ENCODE measurements around the gene SYNE2. TPM values are rescaled to one million over a fixed set of nuclear protein-coding genes. Genes with fewer than 3 reads are reported as not detected.

Gene SYNE2
- total RNA-seq, 2 experiments from 2014 or later, result 69.3 to 143 TPM

- Mint-ChIP-seq H3K36me3 (peaks cover 13% of the 10 kb centered on the region), H3K4me1 (no peaks in the 10 kb centered on the region), H3K4me3 (no peak overlapping the region), H3K27ac (no peak overlapping the region), H3K27me3 (no peaks in the 10 kb centered on the region), H3K9me3 (ENCODE audit: low read depth) (no peaks in the 10 kb centered on the region)
- ATAC-seq (no peak), DNase-seq (no peak)
- CTCF ChIA-PET, result no interaction called here
These were observed 110.6 kb downstream of the SYNE2 start for GRCh38 chr14:63963439-63963838.

DNA sequence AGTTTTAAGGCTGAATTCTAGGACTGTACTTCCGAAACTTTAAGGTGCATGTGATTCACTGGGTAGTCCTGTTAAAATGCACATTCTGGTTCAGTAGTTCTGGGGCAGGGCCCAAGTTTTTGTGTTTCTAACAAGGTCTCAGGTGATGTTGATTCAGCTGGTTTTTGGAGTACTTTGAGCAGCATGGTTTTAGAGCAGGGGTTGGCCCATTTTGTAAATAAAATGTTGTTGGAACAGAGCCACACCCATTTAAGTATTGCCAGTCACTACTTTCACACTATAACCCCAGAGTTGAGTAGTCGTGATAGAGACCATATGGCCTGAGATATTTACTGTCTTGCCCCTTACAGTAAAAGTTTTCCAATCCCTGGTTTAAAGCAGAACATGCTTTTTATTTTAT lies 111.3 kb downstream of the SYNE2 start:
- Mint-ChIP-seq H3K4me1 (no peaks in the 10 kb centered on the region), H3K36me3 (peaks cover 17% of the 10 kb centered on the region), H3K27ac (no peak overlapping the region), H3K4me3 (no peak overlapping the region), H3K27me3 (no peaks in the 10 kb centered on the region), H3K9me3 (ENCODE audit: low read depth) (no peaks in the 10 kb centered on the region)
- CTCF ChIA-PET, result no interaction called here
- ATAC-seq (no peak), DNase-seq (no peak)

DNA sequence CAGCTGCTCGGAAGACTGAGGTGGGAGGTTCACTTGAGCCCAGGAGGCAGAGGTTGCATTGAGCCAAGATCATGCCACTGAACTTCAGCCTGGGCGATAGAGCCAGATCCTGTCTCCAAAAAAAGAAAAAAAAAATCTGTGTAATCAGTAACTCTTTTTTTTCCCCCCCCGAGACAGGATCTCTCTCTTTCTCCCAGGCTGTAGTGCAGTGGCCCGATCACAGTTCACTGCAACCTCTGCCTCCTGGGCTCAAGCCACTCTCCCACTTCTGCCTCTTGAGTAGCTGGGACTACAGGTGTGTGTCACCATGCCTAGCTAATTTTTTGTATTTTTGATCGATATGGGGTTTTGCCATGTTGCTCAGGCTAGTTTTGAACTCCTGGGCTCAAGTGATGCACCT lies 113.6 kb downstream of the SYNE2 start:
- DNase-seq (no peak), ATAC-seq (no peak)
- Mint-ChIP-seq H3K27ac (no peak overlapping the region), H3K4me1 (no peaks in the 10 kb centered on the region), H3K4me3 (no peak overlapping the region), H3K36me3 (peaks cover 23% of the 10 kb centered on the region), H3K27me3 (no peaks in the 10 kb centered on the region), H3K9me3 (ENCODE audit: low read depth) (no peaks in the 10 kb centered on the region)
- CTCF ChIA-PET, result no interaction called here

- Mint-ChIP-seq H3K4me3 (no peak overlapping the region), H3K27ac (no peak overlapping the region), H3K36me3 (peaks cover 28% of the 10 kb centered on the region), H3K27me3 (no peaks in the 10 kb centered on the region), H3K4me1 (no peaks in the 10 kb centered on the region), H3K9me3 (ENCODE audit: low read depth) (no peaks in the 10 kb centered on the region)
- CTCF ChIA-PET, result interaction anchor here (1.1 kb wide), 1 partner anchor 119 kb away, joined by 4 read pairs; no protein-coding TSS in a partner anchor
- DNase-seq (no peak), ATAC-seq (no peak)
These were observed 119.6 kb downstream of the SYNE2 start for GRCh38 chr14:63972323-63972932.

GRCh38 chr14:63974176-63974575 lies 121.4 kb downstream of the SYNE2 start:
- DNase-seq (no peak), ATAC-seq (no peak)
- Mint-ChIP-seq H3K27me3 (no peaks in the 10 kb centered on the region), H3K27ac (no peak overlapping the region), H3K36me3 (peaks cover 32% of the 10 kb centered on the region), H3K9me3 (ENCODE audit: low read depth) (no peaks in the 10 kb centered on the region), H3K4me3 (no peak overlapping the region), H3K4me1 (no peaks in the 10 kb centered on the region)
- CTCF ChIA-PET, result no interaction called here

- H3K27me3 Mint-ChIP-seq, result no peaks in the 10 kb centered on the region
These were observed 128.8 kb downstream of the SYNE2 start for GRCh38 chr14:63981569-63981968.

DNA sequence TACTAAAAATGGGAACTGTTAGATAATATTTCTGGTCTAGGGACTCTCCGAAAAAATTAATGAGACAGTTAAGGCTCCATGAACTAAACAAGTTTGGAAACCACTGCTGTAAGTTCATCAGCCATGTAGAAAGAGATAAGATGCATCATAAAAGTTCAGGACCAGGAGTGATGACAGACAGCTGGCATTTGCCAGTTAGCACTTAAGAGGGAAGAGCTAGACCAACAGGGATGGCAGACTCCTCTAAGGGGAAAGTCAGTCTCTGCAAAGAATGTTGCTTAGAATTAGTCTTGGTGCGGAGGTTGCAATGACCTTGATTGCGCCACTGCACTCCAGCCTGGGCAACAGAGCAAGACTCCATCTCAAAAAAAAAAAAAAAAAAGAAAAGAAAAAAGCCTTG lies 129.4 kb downstream of the SYNE2 start:
- Mint-ChIP-seq H3K27me3 (no peaks in the 10 kb centered on the region), H3K4me1 (no peaks in the 10 kb centered on the region), H3K27ac (no peak overlapping the region), H3K9me3 (ENCODE audit: low read depth) (no peaks in the 10 kb centered on the region), H3K36me3 (peaks cover 51% of the 10 kb centered on the region), H3K4me3 (no peak overlapping the region)
- ATAC-seq, result no peak
- CTCF ChIA-PET, result interaction anchor here (1.6 kb wide), 1 partner anchor 149 kb away, joined by 4 read pairs; no protein-coding TSS in a partner anchor
- DNase-seq, result no peak

More at GRCh38 chr14:63981569-63981968, 128.8 kb downstream of the SYNE2 start:
- H3K36me3 Mint-ChIP-seq, result peaks cover 48% of the 10 kb centered on the region
- DNase-seq, result no peak
- no peaks in the 10 kb centered on the region for H3K9me3 Mint-ChIP-seq (ENCODE audit: low read depth)
- CTCF ChIA-PET, result interaction anchor here (0.6 to 1.6 kb wide), 2 partner anchors 148 to 313 kb away, joined by 3 to 4 read pairs; partner anchors contain the start of gene ESR2
- no peak overlapping the region for H3K27ac Mint-ChIP-seq
- ATAC-seq, result no peak
- no peak overlapping the region for H3K4me3 Mint-ChIP-seq
- no peaks in the 10 kb centered on the region for H3K4me1 Mint-ChIP-seq

GRCh38 chr14:63982629-63983028 lies 129.8 kb downstream of the SYNE2 start:
- Mint-ChIP-seq H3K4me3 (no peak overlapping the region), H3K4me1 (no peaks in the 10 kb centered on the region), H3K9me3 (ENCODE audit: low read depth) (no peaks in the 10 kb centered on the region), H3K36me3 (peaks cover 51% of the 10 kb centered on the region), H3K27me3 (no peaks in the 10 kb centered on the region), H3K27ac (no peak overlapping the region)
- CTCF ChIA-PET, result no interaction called here
- DNase-seq (no peak), ATAC-seq (no peak)

GRCh38 chr14:63986789-63987533 lies 134.2 kb downstream of the SYNE2 start:
- H3K4me3 Mint-ChIP-seq, result no peak overlapping the region
- peaks cover 9% of the 10 kb centered on the region for H3K4me1 Mint-ChIP-seq
- peaks cover 36% of the 10 kb centered on the region for H3K36me3 Mint-ChIP-seq
- H3K27me3 Mint-ChIP-seq, result no peaks in the 10 kb centered on the region
- CTCF ChIA-PET, result interaction anchor here (0.9 to 1.0 kb wide), 2 partner anchors 11 to 75 kb away, joined by 3 to 4 read pairs; no protein-coding TSS in a partner anchor
- DNase-seq (no peak), ATAC-seq (no peak)
- no peak overlapping the region for H3K27ac Mint-ChIP-seq
- no peaks in the 10 kb centered on the region for H3K9me3 Mint-ChIP-seq (ENCODE audit: low read depth)

DNA sequence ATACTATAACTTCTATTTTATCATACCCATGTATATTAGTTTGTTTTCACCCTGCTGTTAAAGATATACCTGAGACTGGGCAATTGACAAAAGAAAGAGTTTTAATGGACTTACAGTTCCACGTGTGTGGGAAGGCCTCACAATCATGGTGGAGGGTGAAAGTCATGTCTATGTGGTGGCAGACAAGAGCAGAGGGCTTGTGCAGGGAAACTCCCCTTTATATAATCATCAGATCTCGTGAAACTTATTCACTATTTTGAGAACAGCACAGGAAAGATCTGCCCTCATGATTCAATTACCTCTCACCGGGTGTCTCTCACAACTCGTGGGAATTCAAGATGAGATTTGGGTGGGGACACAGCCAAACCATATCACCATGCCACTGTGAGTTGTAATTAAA lies 135.8 kb downstream of the SYNE2 start:
- no peaks in the 10 kb centered on the region for H3K9me3 Mint-ChIP-seq (ENCODE audit: low read depth)
- H3K27me3 Mint-ChIP-seq, result no peaks in the 10 kb centered on the region
- CTCF ChIA-PET, result no interaction called here
- H3K27ac Mint-ChIP-seq, result no peak overlapping the region
- ATAC-seq (no peak), DNase-seq (no peak)
- peaks cover 16% of the 10 kb centered on the region for H3K4me1 Mint-ChIP-seq
- no peak overlapping the region for H3K4me3 Mint-ChIP-seq
- peaks cover 33% of the 10 kb centered on the region for H3K36me3 Mint-ChIP-seq

DNA sequence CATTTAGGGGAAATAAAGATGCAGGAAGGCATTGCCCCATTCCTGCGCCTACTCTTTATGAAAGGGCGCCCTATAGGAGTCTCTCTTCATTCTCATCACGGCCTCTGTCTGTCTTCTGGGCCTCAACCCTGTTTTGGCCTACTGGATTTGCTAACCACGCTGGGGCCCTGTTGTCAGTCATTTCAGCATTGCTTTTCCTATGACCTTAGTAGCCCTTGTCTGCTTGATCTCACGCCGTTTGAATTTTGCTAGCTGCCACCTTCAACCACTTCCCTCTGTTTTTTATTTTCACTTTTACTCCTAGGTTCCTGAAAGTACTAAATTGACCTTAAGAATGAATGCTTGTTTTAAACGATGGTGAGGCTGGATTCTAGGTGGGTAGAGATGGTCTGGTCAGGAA lies 139.0 kb downstream of the SYNE2 start:
- peaks cover 28% of the 10 kb centered on the region for H3K36me3 Mint-ChIP-seq
- no peaks in the 10 kb centered on the region for H3K27me3 Mint-ChIP-seq
- peaks cover 16% of the 10 kb centered on the region for H3K4me1 Mint-ChIP-seq
- H3K4me3 Mint-ChIP-seq, result no peak overlapping the region
- peak overlapping the region; percentile 74 for H3K27ac Mint-ChIP-seq
- CTCF ChIA-PET, result interaction anchor here (1.1 kb wide), 1 partner anchor 13 kb away, joined by 3 read pairs; no protein-coding TSS in a partner anchor
- DNase-seq (peak; percentile 65), ATAC-seq (peak; percentile 65)
- no peaks in the 10 kb centered on the region for H3K9me3 Mint-ChIP-seq (ENCODE audit: low read depth)

GRCh38 chr14:63992858-63993257 lies 140.1 kb downstream of the SYNE2 start:
- no peak for ATAC-seq
- H3K4me1 Mint-ChIP-seq, result peaks cover 16% of the 10 kb centered on the region
- H3K9me3 Mint-ChIP-seq (ENCODE audit: low read depth), result no peaks in the 10 kb centered on the region
- H3K27ac Mint-ChIP-seq, result peak overlapping the region; percentile 59
- peaks cover 34% of the 10 kb centered on the region for H3K36me3 Mint-ChIP-seq
- no peak for DNase-seq
- CTCF ChIA-PET, result interaction anchor here (1.1 kb wide), 1 partner anchor 17 kb away, joined by 5 read pairs; no protein-coding TSS in a partner anchor
- no peak overlapping the region for H3K4me3 Mint-ChIP-seq
- H3K27me3 Mint-ChIP-seq, result no peaks in the 10 kb centered on the region

- H3K27ac Mint-ChIP-seq, result no peak overlapping the region
- CTCF ChIA-PET, result interaction anchor here (0.9 to 1.4 kb wide), 5 partner anchors 130 to 310 kb away, joined by 3 to 5 read pairs (median 3); partner anchors contain the start of gene SYNE2
- no peak for DNase-seq
These were observed 141.2 kb downstream of the SYNE2 start for GRCh38 chr14:63993992-63994391.

GRCh38 chr14:63995285-63995684 lies 142.5 kb downstream of the SYNE2 start:
- CTCF ChIA-PET, result no interaction called here
- Mint-ChIP-seq H3K27ac (no peak overlapping the region), H3K9me3 (ENCODE audit: low read depth) (no peaks in the 10 kb centered on the region), H3K4me1 (peaks cover 16% of the 10 kb centered on the region), H3K4me3 (no peak overlapping the region), H3K36me3 (peaks cover 44% of the 10 kb centered on the region), H3K27me3 (no peaks in the 10 kb centered on the region)
- DNase-seq, result no peak
- ATAC-seq, result no peak

More at GRCh38 chr14:63993992-63994391, 141.2 kb downstream of the SYNE2 start:
- no peak overlapping the region for H3K4me3 Mint-ChIP-seq
- no peaks in the 10 kb centered on the region for H3K9me3 Mint-ChIP-seq (ENCODE audit: low read depth)
- no peaks in the 10 kb centered on the region for H3K27me3 Mint-ChIP-seq
- peaks cover 35% of the 10 kb centered on the region for H3K36me3 Mint-ChIP-seq
- ATAC-seq, result no peak
- peaks cover 16% of the 10 kb centered on the region for H3K4me1 Mint-ChIP-seq
